NB4 (cell line): ENCODE data around the gene TMEM260.
"Not testable (repeated sequence)": the region's sequence is repeated elsewhere in the genome, so short reads cannot be mapped to it uniquely, and the experiment has no call there.

Experiments used
- DNase-seq: peaks from one replicate; pipeline ENCODE4 v3.0.0; 2010; ENCODE audit warnings: low read depth
- H3K4me3 ChIP-seq: one replicate; pipeline ENCODE4 v1.5.1; 2011; ENCODE audit warnings: mild to moderate bottlenecking, low read depth, low read length, moderate library complexity
- CTCF ChIP-seq: IDR thresholded peaks from one replicate; pipeline ENCODE4 v1.5.1; 2012; ENCODE audit warnings: low read depth, low read length
- MYC ChIP-seq: IDR thresholded peaks from 2 replicates; pipeline ENCODE4 v1.6.1; 2011; ENCODE audit warnings: low read depth, low read length
- POLR2A ChIP-seq: IDR thresholded peaks from 2 replicates; pipeline ENCODE4 v1.6.1; 2011; ENCODE audit warnings: mild to moderate bottlenecking; ENCODE audit not compliant: insufficient read length; ENCODE audit errors: extremely low read depth
- TF ChIP-seq, protein P1 (sequence below): IDR thresholded peaks from 2 replicates; pipeline ENCODE4 v1.6.1; 2011; ENCODE audit warnings: low read depth, low read length

The TMEM260 gene

DNA sequence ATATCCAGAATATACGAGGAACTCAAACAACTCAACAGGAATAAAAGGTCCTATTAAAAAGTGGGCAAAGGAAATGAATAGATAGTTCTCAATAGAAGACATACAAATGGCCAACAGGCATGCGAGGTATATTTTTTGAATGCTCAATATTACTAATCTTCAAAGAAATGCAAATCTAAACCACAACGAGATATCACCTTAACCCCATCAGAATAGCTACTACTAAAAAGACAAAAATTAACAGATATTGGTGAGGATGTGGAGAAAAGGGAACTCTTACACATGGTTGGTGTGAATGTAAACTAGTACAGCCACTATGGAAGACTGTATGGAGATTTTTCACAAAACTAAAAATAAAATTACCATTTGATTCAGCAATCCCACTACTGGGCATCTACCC, 99.2 kb downstream of the TMEM260 start:
- DNase-seq, result no peak
- TF ChIP-seq, protein P1, sequence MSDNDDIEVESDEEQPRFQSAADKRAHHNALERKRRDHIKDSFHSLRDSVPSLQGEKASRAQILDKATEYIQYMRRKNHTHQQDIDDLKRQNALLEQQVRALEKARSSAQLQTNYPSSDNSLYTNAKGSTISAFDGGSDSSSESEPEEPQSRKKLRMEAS, result no peak
- TF ChIP-seq CTCF, result no peak
- no peak for TF ChIP-seq POLR2A
- TF ChIP-seq MYC, result no peak
- H3K4me3 ChIP-seq, result no peak overlapping the region

DNA sequence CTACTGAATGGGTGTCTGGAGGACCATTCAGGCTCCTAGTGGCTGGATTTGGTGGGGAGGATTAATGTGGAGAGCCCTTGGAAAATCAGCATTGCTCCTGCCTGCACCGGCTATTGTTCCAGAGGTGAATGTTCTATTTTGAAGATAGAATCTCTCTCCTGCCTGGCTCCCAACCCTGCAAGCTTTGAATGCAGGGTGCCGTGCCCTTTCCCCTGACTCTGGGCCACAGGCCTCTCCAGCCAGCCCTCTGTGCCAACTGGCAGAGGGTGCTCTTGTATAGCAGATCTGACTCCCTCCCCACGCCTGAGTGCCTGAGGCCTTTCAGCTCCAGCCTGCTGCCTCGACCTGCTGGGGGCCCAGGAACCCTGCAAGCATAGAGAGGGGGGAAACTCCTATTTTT, 106.8 kb downstream of the TMEM260 start:
- TF ChIP-seq, protein P1, result no peak
- TF ChIP-seq MYC, result no peak
- TF ChIP-seq POLR2A, result no peak
- TF ChIP-seq CTCF, result no peak
- DNase-seq, result no peak
- H3K4me3 ChIP-seq, result no peak overlapping the region

GRCh38 chr14:56687123-56687522, 107.5 kb downstream of the TMEM260 start:
- DNase-seq, result no peak
- no peak for TF ChIP-seq CTCF
- no peak for TF ChIP-seq MYC
- TF ChIP-seq POLR2A, result no peak
- TF ChIP-seq, protein P1, result no peak

DNA sequence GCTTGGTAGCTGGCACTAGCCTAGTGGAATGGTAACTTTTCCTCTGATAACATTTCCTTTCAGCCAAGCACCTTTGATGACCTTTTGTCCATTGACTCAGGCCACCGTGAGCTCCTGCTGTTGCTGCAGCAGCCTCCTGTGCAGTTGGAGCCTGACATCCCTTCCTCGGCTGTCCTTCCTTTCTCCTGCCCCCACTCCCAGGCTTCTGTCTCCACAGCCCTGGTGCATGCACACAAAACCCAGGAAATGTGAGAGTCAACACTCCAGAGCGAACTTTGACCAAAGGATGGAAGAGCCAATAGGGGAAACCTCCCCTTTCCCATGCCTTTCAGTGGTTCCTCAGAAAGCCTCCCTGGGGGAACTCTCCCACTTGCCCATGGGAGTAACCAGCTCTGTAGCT, 115.0 kb downstream of the TMEM260 start:
- TF ChIP-seq, protein P1, result no peak
- TF ChIP-seq MYC, result no peak
- no peak for DNase-seq

More at GRCh38 chr14:56687123-56687522, 107.5 kb downstream of the TMEM260 start:
- H3K4me3 ChIP-seq, result no peak overlapping the region

GRCh38 chr14:56695216-56695615, 115.6 kb downstream of the TMEM260 start:
- DNase-seq, H3K4me3 ChIP-seq: not testable (repeated sequence)

More for the DNA sequence above, 115.0 kb downstream of the TMEM260 start:
- no peak overlapping the region for H3K4me3 ChIP-seq
